HG02588 (cell line): Measurements from ENCODE around the gene CAPN15.
"Not testable (repeated sequence)": the region's sequence is repeated elsewhere in the genome, so short reads cannot be mapped to it uniquely, and the experiment has no call there.

ENCODE experiments used
- ATAC-seq: cut with Tn5 transposase; IDR thresholded peaks from one replicate; pipeline ENCODE4 v1.9.1; 2021; ENCODE audit warnings: mild to moderate bottlenecking, moderate library complexity; ENCODE audit not compliant: unreplicated experiment

CAPN15 gene

GRCh38 chr16:588889-589657, 61.6 kb downstream of the CAPN15 start:
- ATAC-seq: peak; percentile 66

- ATAC-seq: peak; percentile 69
These were observed 62.2 kb downstream of the CAPN15 start, which contains the start of gene RAB40C for GRCh38 chr16:589658-590187. TSS of gene RAB40C (plus strand) at chr16:590066. CDS start at chr16:590292, 226 bp downstream.

GRCh38 chr16:590188-590814, 62.8 kb downstream of the CAPN15 start:
- peak; percentile 0 for ATAC-seq

DNA sequence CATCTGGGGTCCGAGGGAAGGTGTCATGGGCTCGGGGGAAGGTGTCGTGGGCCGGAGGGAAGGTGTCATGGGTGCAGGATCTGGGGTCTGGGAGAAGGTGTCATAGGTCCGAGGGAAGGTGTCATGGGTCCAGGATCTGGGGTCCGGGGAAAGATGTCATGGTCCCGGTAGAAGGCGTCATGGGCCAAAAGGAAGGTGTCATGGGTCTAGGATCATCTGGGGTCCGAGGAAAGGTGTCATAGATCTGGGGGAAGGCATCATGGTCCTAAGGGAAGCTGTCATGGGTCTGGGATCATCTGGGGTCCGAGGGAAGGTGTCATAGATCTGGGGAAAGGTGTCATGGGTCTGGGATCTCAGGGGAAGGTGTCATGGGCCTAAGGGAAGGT, 63.3 kb downstream of the CAPN15 start:
- no peak for ATAC-seq

DNA sequence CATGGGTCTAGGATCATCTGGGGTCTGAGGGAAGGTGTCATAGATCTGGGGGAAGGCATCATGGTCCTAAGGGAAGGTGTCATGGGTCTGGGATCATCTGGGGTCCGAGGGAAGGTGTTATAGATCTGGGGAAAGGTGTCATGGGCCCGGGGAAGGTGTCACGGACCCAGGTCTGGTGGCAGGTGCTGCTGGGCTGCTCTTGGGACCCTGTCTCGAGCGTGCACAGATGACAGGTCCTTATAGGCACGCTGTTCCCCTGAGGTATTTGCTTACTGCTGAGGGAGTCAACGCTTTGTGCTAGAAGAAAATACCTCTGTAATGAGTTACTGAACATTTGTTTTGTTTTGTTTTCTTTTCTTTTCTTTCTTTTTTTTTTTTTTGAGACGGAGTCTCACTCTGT, 63.7 kb downstream of the CAPN15 start:
- no peak for ATAC-seq

GRCh38 chr16:591892-592517, 64.5 kb downstream of the CAPN15 start:
- ATAC-seq: no peak

GRCh38 chr16:592518-593306, 65.2 kb downstream of the CAPN15 start:
- ATAC-seq: no peak

GRCh38 chr16:593406-593805, 65.9 kb downstream of the CAPN15 start:
- ATAC-seq: no peak

DNA sequence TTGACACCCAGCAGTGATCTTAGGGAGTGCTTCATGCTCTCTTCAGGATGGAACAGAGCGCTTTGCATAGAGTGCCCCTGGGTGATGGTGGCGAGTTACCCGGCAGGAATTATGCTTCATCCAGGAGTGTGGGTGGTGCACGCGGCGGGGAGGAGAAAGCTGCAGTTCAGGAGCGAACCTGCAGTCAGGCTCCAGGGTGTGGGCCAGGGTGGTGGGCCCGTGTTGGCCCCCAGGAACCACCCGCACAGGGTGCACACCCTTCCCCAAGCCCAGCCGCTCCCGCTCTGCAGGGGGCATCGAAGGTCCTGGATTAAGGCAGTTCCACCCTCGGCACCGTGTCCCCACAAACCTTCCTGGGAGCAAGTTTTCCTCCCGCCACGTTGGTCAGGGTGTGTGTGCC, 66.3 kb downstream of the CAPN15 start:
- no peak for ATAC-seq

GRCh38 chr16:595094-595528, 67.6 kb downstream of the CAPN15 start:
- no peak for ATAC-seq

- no peak for ATAC-seq
These were observed 68.6 kb downstream of the CAPN15 start for GRCh38 chr16:595942-596735.

DNA sequence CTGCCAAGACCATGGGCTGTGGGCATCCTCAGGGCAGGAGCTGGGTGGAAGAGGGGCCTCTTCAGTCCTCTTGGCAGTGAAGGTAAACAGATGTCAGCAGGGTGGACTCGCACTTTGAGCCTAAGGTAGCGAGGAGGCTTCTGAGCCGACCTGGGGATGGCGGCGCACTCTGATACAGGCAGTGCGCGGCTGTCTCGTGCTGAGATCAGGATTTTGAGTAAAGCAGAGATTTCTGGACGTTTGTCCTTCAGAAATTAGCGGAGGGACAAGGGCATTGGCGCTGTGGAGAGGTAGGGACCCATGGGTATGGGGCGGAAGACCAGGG, 69.2 kb downstream of the CAPN15 start:
- ATAC-seq: no peak

DNA sequence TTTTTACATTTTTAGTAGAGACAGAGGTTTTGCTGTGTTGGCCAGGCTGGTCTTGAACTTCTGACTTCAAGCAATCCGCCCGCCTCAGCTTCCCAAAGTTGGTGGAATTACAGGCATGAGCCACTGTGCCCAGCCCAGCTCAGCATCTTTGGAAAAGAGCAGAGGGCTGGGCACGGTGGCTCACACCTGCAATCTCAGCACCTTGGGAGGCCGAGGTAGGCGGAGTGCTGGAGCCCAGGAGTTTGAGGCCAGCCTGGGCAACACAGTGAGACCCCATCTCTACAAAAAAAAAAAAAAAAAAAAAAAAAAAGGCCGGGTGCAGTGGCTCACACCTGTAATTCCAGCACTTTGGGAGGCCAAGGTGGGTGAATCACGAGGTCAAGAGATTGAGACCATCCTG, 70.1 kb downstream of the CAPN15 start:
- ATAC-seq: not testable (repeated sequence)

DNA sequence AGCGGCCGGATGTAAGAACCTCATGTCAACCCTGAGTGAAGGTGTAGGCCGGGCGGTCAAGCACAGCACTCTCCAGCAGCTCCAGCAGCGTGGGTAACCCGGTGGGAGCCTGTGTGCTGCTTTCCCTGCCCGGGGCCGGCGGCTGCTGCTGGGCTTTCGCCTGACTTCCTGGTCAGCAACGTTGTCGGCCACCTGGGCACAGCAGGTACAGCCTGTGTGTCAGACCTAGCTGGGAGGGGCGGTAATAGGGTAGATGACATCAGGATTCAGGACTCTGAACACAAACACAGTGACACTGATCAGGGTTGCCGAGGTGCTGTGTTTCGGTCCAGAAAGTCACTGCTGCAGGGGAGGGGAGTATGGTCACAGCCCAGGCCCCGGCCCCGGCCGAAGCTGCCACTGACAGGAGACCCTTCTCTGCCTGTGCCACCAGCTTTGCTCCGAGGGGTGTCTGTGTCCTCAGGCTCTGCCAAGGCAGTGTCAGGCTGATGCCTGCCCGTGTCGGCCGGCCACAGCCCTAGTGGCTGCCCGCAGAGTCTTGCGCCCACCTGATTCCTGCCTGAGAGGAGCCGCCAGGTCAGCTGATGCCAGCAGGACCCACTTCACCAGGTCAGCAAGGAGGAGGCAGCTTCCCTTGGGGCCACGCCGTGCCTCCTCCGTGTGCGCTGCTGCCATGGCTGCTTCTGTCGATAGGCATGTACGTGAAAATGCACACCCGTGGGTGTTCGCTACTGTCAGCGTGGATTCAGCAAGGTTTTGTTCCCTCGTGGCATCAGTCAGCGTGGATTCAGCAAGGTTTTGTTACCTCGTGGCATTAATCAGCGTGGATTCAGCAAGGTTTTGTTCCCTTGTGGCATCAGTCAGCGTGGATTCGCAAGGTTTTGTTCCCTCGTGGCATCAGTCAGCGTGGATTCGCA, 71.6 kb downstream of the CAPN15 start:
- ATAC-seq: no peak

DNA sequence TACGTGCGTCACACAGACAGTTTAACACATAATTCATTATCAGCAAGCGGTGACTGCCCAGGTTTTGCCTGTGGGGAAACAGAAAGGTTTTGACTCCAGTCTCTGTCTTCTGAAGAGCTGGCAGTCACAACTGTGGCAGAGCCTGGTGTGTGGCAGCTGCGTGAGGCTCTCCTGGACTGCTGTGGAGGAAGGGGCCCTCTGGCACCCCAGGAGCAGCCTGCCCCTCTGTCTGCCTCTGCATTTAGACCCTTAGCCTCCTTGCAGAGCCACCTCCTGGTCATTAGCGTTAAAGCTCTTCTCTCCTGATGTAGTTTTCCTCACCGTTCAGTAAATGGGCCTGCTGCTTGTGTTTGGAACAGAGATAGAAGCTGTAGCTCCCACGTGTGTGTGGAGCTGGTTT, 73.3 kb downstream of the CAPN15 start:
- ATAC-seq: no peak

DNA sequence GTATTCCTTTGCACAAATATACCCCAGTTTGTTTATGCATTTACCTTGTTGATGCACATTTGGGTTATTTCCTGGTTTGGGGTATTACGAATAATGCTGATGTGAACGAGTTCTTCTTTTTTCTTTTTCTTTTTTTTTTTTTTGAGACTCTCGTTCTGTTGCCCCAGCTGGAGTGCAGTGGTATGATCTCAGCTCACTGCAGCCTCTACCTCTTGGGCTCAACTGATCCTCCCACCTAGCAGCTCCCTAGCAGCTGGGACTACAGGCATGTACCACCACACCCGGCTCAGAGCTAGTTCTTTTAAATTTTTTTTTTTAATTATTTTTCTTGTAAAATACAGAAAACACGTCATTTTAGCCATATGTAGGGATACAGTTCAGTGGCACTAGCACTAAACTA, 76.4 kb downstream of the CAPN15 start:
- ATAC-seq: no peak
